HG03565 (cell line): Measurements from ENCODE around the gene TBC1D8.

Experiments used
- ATAC-seq: cut with Tn5 transposase; IDR thresholded peaks from one replicate; pipeline ENCODE4 v1.9.1; 2021; ENCODE audit warnings: mild to moderate bottlenecking, moderate library complexity; ENCODE audit not compliant: unreplicated experiment

The TBC1D8 gene

DNA sequence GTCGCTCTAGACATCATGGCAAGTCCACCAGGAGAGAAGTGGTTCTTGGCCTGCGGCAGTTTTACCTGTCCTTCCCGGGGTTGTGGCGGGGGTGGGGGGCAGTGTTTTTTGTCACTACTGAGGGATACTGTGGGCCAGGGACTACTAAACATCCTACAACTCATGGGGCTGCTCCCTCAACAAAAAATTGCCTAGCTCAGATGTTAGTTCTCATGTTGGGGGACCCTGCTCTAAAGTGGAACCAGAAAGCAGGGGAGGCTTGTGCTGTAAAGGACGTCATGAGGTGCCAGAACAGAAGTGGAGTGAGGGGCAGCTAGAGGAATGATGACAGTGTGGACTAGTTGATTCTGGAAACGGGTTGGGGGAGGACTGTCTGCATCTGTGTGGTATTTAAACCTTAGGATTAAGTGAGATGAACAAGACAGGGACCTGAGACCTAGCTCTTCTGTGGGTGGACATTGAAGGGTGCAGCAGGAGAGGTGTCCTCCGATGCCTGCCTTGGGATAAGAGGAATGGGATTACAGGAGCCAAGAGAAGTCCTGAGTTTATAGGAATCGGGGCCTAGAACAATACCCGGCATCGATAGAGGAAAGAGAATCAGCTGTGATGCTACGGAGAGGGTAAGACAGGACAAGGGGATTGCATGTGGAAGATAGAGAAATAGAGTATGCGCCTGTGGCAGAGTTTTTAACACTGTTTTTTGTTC, 146.4 kb downstream of the TBC1D8 start:
- ATAC-seq: no peak

DNA sequence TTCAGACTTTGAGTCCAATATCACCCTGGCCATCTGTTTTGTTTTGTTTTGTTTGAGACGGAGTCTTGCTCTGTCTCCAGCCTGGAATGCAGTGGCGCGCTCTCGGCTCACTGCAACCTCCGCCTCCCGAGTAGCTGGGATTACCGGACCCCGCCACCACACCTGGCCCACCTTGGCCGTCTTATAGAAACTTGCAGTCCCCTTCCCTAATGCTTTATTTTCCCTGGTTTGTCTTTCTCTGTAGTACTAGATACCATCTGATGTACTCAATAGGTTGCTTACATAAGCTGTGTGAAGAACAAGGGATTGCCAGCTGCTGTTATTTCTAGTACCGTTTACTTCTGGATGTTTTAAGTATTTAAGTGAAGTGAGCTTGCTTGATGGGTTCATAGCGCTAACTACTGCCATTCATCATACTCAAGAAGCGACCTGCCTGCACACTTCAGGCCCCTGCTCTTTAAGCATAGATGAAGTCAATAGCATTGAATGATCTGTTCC, 147.9 kb downstream of the TBC1D8 start:
- ATAC-seq: no peak

DNA sequence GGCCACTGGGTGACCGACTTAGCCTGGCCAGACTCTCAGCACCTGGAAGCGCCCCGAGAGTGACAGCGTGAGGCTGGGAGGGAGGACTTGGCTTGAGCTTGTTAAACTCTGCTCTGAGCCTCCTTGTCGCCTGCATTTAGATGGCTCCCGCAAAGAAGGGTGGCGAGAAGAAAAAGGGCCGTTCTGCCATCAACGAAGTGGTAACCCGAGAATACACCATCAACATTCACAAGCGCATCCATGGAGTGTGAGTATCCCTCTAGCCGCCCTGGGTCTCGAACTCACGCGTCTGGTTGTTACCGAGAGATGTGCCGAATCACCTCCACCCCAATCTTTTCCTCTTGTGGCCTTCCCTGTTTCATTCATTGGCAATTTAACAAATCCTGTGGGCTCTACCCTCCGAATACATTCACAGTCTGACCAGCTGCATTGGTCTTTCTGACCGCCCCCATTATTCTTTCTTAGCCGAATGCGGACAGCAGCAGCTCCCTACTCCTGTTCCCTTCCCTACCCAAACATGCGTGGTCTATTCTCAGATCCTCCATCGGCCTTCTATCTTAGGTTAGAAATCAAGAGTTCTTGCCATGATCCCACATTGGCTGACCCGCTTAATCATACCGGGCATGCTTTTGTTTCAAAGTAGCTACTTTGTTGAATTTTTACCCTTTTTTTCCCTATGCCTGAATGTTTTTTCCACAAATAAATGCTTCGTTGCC, 148.5 kb downstream of the TBC1D8 start:
- no peak for ATAC-seq

DNA sequence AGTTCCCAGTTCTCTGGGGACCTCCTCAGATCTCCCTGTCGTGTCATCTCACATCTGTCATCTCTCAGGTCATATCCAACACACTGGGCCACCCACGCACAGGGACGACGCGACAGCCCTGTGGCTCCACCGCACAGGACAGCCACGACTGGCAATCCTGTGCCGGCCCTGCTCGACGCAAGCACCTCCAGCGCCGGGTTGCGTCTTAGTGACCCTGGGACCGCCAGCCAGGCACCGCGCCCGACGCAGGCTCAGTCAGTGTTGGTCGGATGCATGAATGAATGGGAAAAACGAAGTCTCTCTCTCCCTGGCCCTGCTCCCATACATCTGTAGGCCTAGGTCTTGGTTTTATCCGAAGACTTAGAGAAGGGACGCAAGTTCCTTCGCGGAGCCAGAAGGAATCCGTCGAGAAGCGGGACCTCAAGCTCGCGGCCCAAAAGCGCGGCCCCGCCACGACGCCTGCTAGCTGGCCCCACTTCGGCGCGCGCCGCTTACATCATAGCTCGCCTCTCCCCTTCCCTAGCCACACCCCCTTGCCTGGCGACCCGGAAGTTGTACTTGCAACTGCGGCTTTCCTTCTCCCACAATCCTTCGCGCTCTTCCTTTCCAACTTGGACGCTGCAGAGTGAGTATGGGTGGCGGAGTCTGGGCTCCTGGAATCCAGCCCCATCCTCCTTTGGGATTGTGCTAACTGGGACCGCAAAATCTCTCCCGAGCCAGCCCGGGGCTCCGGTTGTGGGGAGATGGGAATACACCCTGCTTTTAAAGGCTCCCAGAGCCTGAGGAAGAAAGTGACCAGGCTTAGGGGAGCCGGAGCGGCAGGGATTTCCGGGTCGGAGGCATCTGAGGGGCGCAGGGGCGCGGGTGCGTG, 149.3 kb downstream of the TBC1D8 start, which contains the start of gene RPL31:
Gene RPL31, plus strand, starts transcription at position 599 of the 871 bp plus-strand sequence. CDS start 413 bp downstream, outside the sequence.
- peak; percentile 93 for ATAC-seq

DNA sequence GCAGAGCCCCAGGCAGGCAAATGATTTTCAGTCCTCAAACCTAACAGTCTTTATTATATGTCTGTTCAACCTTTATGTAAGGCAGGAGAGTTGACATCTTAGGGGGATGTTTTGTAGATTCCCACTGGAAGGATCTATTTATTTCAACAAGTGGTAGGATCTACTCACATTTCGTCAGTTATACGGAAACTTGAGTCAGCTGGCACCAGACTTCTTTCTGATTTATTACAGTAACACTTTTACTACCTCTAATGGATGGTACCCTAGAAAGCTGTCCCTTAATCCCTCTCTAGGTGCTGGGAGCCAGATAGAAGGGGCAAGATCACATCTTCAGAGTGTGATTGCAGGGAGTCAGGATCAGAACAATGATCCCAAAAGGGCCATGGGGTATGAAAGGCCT, 151.2 kb downstream of the TBC1D8 start:
- no peak for ATAC-seq

DNA sequence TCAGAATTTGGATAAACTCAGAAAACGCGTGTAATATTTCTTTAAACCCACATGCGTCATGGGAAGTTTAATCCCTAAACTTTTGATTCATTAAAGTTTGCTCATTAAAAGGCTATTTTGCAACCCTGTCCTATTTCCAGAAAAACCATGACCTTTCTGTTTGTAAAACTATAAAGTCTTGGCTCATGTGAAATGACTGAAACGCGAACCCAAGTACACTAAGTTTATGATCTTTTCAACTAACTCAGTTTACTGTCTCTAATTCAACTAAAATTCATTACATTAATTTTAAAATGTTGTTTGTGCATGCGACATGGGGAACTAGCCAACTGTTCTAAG, 153.0 kb downstream of the TBC1D8 start:
- no peak for ATAC-seq

DNA sequence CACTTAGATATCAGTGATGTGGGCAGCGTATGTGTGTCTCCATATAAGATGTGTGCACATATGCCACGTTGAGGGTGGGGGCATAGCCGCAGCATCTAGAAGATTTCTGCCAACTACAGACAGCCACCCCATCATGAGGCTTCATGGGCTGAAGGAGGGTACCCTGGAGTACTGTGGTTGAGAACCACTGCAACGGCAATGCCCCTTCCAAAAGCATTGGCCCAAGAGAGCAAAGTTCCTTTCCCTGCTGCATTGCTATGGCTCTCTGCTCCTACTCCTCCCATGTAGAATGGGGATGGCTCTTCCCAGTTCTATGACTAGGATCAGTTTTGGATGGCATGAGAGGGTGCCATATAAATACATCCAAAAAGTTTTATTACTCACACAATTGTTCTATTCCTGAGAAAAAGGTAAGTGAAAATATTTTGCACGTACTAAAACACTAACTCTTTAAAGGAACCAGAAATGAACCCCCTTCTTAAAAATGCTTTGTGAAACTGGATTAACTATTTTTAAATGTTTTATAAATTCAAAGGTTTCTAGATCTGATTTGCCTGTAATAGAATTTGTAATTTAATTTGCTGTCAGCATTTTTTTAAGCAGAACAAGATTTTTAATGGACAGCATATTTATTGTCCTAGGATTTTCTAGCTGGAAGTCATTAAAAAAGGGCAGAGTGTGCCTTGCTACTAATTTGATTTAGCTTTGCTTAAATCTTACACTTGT, 153.5 kb downstream of the TBC1D8 start:
- ATAC-seq: no peak

DNA sequence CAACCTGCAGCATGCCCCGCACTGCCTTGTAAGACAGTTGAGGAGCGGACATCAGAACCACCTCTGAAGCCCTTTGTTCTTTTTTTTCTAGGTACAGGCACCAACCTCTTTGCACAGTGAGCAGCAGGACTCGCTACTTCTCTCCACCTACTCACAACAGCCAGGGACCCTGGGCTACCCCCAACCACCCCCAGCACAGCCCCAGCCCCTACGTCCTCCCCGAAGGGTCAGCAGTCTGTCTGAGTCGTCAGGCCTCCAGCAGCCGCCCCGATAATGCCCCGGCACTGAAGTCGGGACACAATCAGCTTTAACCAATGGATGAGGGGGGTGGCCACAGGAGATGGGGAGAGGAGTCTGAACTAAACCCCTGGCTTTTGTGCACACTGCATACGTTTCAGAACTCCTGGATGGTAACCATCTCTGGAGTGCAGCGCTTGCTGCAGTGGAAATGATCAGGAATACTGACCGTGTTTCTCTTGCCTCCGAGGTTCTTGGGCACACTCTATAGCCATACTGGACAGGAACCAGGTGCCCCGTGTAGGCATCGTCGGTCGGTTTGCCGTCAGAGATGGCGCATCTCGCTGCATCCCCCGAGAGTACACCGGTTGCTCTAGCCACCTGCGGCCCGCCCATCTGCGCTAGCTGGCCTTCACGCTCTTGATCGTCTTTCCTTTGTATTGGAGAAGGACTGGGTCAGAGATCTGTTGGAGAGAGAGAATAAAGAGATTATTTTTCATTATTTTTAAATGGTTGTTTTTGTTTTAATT, 155.7 kb downstream of the TBC1D8 start:
- ATAC-seq: no peak

DNA sequence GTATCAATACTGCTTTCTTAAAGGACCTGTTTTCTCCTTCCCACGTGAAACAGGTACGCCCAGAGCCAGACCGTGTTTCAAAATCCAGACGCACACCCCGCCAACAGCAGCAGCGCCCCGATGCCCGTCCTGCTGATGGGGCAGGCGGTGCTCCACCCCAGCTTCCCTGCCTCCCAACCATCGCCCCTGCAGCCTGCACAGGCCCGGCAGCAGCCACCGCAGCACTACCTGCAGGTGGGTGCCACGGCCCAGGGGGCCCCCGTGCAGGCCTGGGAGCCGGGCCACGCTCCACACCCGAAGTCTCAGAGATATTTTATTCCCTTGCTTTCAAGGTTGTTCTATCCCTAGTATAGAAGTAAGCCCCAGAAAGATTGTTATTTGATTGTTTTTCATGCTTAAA, 157.9 kb downstream of the TBC1D8 start:
- no peak for ATAC-seq

DNA sequence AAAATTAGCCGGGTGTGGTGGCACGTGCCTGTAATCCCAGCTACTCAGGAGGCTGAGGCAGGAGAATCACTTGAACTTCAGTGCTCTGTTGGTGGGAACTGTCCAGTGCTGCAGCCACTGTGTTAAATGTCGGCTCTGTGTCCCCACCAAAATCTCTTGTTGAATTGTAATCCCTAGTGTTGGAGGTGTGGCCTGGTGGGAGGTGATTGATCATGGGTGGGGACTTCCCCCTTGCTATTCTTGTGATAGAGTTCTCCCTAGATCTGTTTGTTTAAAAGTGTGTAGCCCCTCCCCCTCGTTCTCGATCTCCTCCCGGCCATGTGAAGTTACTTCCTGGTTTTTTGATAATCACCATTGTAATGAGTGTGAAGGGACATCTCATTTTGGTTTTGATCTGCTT, 158.9 kb downstream of the TBC1D8 start:
- no peak for ATAC-seq

DNA sequence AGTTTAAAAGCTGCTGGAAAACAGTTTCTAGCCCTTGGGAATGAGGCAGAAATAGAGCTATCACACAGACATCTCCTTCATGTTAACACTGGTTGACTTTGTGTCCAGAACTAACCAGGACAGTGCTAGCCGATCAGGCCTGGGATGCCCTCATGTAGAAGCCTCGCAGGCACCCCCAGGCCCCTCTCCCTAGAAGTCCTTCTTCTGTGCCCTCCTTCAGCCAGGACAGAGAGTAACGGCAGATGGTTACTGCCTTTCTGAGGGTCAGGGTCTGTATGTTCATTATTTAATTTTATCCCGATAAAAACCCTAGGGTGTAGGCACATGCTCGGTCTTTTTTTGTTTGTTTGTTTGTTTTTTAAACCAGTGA, 159.8 kb downstream of the TBC1D8 start:
- ATAC-seq: no peak

DNA sequence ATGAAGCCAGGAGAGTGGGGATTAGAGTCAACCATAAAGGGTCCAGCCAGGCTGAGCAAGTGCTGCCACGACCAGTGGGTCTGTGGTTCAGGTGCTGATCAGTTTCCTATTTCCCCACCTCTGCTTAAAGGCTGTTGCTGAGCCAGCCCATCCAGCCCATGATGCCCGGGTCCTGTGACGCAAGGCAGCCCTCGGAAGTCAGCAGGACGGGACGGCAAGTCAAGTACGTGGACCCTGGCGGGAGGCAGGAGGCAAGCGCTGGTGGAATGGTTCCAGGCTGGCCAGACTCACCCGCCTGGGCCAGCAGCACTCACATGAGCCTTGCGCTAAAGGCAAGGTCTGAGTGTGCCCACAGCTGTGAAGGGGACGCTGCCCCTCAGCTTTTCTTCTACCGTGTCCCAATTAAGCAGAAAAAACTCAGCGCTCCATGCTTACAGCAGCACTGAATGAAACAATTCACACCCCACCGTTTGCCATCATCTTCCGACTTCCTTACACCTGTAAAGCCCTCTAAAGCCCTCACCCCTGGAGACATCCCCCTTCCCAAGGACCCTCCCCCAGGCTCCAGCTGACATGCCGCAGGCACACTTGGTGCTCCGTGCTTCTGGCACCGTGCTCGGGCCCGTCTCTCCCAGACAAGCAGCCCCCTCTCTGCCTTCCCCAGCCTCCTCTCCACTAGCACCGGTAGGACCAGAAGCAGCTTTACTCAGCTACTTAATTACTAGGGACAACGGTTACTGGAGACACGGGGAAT, 160.4 kb downstream of the TBC1D8 start:
- ATAC-seq: no peak

DNA sequence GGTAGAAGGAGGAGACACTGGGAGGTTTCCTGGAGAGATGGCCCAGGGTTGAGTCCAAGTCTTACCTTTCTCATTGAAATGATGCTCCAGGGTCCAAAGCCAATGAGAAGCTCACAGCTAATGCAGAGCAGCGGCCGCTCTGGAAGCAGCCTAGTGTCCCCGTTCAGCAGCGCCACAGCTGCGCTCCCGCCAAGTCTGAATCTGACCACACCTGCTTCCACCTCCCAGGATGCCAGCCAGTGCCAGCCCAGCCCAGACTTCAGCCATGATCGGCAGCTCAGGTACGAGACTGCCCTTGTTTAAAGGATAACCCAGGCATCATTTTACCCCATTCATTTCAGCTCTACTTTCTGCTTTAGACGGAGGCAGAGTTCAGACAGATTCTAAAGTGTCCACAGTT, 161.0 kb downstream of the TBC1D8 start:
- no peak for ATAC-seq

DNA sequence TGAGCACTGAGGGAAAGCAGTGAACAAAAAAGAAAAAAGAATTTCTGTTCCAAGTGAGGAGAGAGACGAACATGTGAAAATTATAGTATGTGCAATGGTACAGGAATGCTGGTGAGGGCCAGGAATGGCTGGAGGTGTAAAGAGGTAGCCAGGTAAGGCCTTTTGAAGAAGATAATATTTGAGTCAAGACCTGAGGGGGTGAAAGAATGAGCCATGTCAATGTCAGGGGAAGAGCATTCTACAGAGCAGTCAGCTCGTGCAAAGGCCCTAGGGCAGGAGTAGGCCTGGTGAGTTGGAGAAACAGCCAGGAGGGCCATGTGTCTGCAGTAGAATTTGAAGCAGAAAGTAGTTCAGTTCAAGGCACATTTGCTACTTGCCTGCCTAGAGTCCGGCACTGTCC, 161.5 kb downstream of the TBC1D8 start:
- ATAC-seq: no peak

DNA sequence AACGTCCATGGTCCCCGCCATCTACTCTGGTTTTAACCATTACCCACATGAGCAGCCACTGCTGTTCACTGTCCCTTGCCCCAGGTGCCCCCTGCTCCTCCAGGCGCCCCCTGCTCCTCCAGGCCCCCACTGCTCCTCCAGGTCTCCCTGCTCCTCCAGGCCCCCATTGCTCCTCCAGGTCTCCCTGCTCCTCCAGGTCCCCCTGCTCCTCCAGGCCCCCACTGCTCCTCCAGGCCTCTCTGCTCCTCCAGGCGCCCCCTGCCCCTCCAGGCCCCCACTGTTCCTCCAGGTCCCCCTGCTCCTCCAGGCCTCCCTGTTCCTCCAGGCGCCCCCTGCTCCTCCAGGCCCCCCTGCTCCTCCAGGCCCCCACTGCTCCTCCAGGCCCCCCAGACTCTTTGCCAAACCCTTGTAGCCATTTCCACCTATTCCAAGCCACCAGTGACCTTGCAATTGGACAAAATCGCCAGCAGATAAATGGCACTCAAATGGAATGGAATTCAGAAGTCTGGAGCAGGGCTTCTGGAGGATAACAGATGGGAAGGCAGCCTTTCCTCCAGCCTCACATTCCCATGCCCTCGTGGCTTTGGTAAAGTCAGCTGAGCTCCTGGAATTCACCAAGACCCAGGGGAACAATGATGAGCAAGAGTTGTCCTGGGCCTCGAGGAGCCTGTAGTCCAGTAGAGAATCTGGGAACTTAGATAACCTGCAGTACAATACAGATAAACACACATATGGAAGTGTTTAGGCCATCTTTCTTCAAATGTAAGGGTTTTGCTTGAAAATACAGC, 162.4 kb downstream of the TBC1D8 start:
- ATAC-seq: no peak

DNA sequence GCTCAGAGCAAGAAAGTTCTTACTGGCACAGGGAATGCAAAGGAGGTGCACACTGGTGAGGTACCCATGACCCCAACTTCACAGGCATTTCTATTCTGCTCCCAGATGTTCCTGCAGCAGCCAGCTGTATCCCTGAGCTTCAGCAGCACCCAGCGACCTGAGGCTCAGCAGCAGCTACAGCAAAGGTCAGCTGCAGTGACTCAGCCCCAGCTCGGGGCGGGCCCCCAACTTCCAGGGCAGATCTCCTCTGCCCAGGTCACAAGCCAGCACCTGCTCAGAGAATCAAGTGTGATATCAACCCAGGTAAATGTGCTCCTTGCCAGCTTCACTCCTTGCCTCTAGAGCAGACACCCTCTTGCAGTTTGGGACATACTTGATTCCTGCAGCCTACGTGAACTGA, 163.2 kb downstream of the TBC1D8 start:
- no peak for ATAC-seq

DNA sequence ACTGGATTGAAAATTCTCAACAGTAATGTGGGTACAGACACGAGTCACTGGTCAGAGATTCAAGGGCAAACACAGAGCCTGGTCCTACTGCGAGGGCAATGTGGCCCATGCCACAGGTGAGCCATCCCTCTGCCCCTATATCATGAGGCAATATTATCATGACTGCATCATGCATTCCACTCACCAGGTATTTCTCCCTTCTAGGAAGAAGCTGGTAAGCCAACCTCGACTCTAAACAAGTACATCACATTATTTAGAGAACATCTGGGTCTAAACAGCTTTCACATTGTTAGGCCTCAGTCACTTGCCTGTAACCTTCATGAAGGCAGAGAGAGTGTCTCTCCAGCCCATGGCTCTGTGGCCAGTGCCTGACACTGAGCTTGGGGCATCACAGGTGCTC, 163.6 kb downstream of the TBC1D8 start:
- ATAC-seq: no peak

DNA sequence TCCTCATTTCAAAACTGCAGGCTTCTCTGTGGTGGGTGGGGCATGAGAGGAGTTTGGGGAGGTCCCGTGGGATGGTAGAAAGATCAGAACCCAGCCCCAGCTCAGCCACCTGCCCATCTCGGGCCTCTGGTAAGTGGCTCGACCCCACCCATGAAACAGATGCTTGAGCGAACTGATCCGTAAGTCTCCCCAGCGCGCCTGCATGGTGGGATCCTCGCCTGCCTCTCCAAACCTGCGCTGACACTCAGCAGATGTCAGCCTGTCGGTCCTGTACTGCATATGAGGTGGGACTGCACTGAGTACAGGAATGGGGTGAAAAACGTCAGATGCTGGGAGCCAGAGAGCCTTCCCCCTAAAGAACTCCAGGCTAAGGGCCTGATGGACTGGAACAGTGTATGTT, 165.0 kb downstream of the TBC1D8 start:
- ATAC-seq: no peak

DNA sequence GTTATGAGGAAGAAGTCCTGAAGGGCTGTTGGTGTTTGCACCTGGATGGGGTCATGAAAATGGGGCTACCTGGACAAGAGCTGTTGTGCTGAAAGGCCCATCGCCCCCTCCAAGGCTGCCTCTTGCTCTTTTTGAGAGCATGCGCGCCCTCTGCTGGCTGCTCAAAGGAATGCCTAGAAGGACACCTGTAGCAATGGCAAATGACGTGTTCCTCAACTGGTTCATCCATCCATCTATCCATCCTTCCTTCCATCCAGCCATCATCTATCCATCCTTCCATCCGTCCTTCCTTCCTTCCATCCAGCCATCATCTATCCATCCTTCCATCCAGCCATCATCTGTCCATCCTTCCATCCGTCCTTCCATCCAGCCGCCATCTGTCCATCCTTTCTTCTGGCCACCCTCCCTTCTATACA, 166.3 kb downstream of the TBC1D8 start:
- no peak for ATAC-seq
